KMS-11 (cell line): Measurements from ENCODE around the gene HMGXB4.
A peak's percentile ranks its signal among the peaks of the same experiment; 100 is the strongest.

Experiments used
- H2AFZ ChIP-seq: fragments of 200-600 bp; sonication (generic); 2 replicates; pipeline ENCODE4 v1.6.1; 2016; ENCODE audit warnings: antibody characterized with exemption, mixed run types, low read depth
- H3K27ac ChIP-seq: fragments of 200-600 bp; sonication (generic); 2 replicates; pipeline ENCODE4 v1.6.1; 2016; ENCODE audit warnings: mild to moderate bottlenecking, mixed run types
- H3K27me3 ChIP-seq: fragments of 200-600 bp; sonication (generic); 2 replicates; pipeline ENCODE4 v1.6.1; 2017; ENCODE audit warnings: mild to moderate bottlenecking, low read depth, mixed run types, moderate library complexity; ENCODE audit not compliant: insufficient read depth
- H3K36me3 ChIP-seq: fragments of 200-600 bp; sonication (generic); 2 replicates; pipeline ENCODE4 v1.6.1; 2017; ENCODE audit warnings: mild to moderate bottlenecking, mixed run types; ENCODE audit not compliant: insufficient read depth
- H3K4me1 ChIP-seq: fragments of 200-600 bp; sonication (generic); 2 replicates; pipeline ENCODE4 v1.6.1; 2016; ENCODE audit warnings: mild to moderate bottlenecking, low read depth, mixed run types; ENCODE audit not compliant: poor library complexity, severe bottlenecking
- H3K4me2 ChIP-seq: fragments of 200-600 bp; sonication (generic); 2 replicates; pipeline ENCODE4 v1.7.0; 2016; ENCODE audit warnings: mild to moderate bottlenecking, mixed run types
- H3K4me3 ChIP-seq: fragments of 200-600 bp; sonication (generic); IDR thresholded peaks from 2 replicates; pipeline ENCODE4 v1.6.1; 2017; ENCODE audit warnings: low read depth, low read length, mixed read lengths; ENCODE audit not compliant: insufficient read depth
- H3K79me2 ChIP-seq: fragments of 200-600 bp; sonication (generic); 2 replicates; pipeline ENCODE4 v1.6.1; 2016; ENCODE audit warnings: low read depth, mixed run types; ENCODE audit not compliant: insufficient read depth
- H3K9ac ChIP-seq: fragments of 200-600 bp; sonication (generic); 2 replicates; pipeline ENCODE4 v1.6.1; 2016; ENCODE audit warnings: mild to moderate bottlenecking, mixed run types
- H4K20me1 ChIP-seq: fragments of 200-600 bp; sonication (generic); 2 replicates; pipeline ENCODE4 v1.6.1; 2016; ENCODE audit warnings: mild to moderate bottlenecking, mixed run types; ENCODE audit not compliant: insufficient read depth
- TF ChIP-seq, protein P1 (sequence below): fragments of 200-600 bp; sonication (generic); conservative IDR thresholded peaks from 2 replicates; pipeline ENCODE4 v1.6.1; 2017; ENCODE audit warnings: low read depth, mild to moderate bottlenecking, antibody characterized with exemption, low read length, moderate library complexity, mixed read lengths

Gene HMGXB4

GRCh38 chr22:35296051-35296450 is 38.8 kb downstream of the HMGXB4 start:
- TF ChIP-seq, protein P1, sequence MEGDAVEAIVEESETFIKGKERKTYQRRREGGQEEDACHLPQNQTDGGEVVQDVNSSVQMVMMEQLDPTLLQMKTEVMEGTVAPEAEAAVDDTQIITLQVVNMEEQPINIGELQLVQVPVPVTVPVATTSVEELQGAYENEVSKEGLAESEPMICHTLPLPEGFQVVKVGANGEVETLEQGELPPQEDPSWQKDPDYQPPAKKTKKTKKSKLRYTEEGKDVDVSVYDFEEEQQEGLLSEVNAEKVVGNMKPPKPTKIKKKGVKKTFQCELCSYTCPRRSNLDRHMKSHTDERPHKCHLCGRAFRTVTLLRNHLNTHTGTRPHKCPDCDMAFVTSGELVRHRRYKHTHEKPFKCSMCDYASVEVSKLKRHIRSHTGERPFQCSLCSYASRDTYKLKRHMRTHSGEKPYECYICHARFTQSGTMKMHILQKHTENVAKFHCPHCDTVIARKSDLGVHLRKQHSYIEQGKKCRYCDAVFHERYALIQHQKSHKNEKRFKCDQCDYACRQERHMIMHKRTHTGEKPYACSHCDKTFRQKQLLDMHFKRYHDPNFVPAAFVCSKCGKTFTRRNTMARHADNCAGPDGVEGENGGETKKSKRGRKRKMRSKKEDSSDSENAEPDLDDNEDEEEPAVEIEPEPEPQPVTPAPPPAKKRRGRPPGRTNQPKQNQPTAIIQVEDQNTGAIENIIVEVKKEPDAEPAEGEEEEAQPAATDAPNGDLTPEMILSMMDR: no peak
- Histone ChIP-seq H3K9ac (no peak overlapping the region), H3K27ac (no peak overlapping the region), H3K4me2 (no peak overlapping the region), H3K4me1 (peaks cover 20% of the 10 kb centered on the region), H3K36me3 (no peaks in the 10 kb centered on the region), H3K27me3 (no peaks in the 10 kb centered on the region), H4K20me1 (no peaks in the 10 kb centered on the region), H3K79me2 (no peaks in the 10 kb centered on the region), H3K4me3 (no peak overlapping the region), H2AFZ (no peak overlapping the region)

DNA sequence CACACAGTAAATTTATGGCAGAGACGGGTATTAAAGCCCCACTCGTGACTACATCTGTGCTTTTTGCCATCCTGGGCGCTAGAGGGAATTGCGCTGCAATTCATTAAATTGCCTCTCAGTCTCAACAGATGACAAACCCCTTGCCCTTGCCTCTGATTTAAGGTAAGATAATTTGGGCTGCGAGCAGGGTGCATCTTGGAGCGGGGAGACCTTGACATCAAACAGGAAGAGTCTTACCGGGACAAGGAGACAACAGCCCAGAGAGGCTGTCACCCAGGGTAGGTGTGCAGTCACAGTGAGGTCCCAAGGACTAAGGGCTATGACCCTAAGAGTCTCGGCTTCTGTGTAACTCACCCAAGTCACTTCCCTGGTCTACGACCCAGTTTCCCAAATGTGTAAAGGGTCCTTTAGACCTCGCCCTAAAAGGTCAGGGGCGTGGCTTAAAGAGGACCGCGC is 42.0 kb downstream of the HMGXB4 start:
- Histone ChIP-seq H3K27ac (peak overlapping the region; percentile 40), H3K9ac (peak overlapping the region; percentile 56; the same call in 1 of the 2 replicates), H3K4me1 (peaks cover 23% of the 10 kb centered on the region), H3K4me3 (no peak overlapping the region), H3K79me2 (no peaks in the 10 kb centered on the region), H3K4me2 (peak overlapping the region; percentile 70), H4K20me1 (no peaks in the 10 kb centered on the region), H2AFZ (peak overlapping the region; percentile 73; the same call in 1 of the 2 replicates), H3K27me3 (no peaks in the 10 kb centered on the region), H3K36me3 (no peaks in the 10 kb centered on the region)
- TF ChIP-seq, protein P1: no peak

DNA sequence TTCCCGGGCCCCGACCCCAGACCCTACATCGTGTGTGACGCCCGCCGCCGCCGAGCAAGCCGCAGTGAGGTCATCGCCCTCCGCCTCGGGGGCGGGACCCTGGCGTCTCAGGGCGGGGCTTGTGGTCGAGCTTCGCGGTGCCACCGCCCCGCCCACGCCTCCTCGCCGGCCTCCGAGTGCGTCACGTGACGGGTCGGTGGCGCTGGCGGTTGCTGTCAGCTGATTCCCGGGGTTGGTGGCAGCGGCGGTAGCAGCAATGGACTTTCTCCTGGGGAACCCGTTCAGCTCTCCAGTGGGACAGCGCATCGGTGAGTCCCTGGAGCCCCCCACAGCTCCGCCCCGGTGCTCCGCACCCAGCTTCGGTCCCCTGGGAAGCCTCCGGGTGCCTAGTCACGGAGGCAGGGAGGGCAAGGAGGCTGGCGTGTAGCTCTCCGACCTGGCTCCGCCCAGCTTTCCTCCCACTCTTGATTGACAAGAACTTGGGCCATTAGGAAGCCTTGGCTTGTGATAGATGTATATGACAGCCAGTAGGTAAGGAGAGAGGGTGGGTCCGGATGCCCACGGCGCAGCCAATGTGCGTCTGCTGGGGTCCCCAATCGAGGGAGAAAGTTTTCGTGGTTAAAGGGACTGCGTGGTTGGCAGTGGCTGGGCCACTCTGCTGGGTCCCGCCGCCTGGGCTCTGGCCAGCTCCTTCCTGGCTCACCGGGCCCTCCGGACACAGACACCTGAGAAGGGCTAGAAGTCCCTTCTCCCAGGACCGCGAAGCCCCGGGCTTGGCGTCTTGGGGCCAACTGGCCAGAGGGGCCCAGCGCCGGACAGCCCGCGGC is 42.6 kb downstream of the HMGXB4 start, which contains the start of gene TOM1:
TOM1 (plus strand) TSS at position 222 of the 827 bp plus-strand sequence; CDS start at position 257, 35 bp downstream.
- TF ChIP-seq, protein P1: no peak

GRCh38 chr22:35301372-35301874 is 44.1 kb downstream of the HMGXB4 start:
- H3K4me1 ChIP-seq: peaks cover 42% of the 10 kb centered on the region
- H3K27ac ChIP-seq: no peak overlapping the region

More for the DNA sequence above, 42.6 kb downstream of the HMGXB4 start, which contains the start of gene TOM1:
- Histone ChIP-seq H3K9ac (peak within 1 kb of the TSS; percentile 56; the same call in 1 of the 2 replicates), H3K79me2 (no peaks in the 10 kb centered on the region), H4K20me1 (no peaks in the 10 kb centered on the region), H3K4me1 (peaks cover 26% of the 10 kb centered on the region), H3K27ac (peak within 1 kb of the TSS; percentile 40), H3K36me3 (no peaks in the 10 kb centered on the region), H3K4me2 (peak within 1 kb of the TSS; percentile 70), H2AFZ (peak within 1 kb of the TSS; percentile 73), H3K27me3 (no peaks in the 10 kb centered on the region), H3K4me3 (no peak within 1 kb of the TSS)

More at GRCh38 chr22:35301372-35301874, 44.1 kb downstream of the HMGXB4 start:
- Histone ChIP-seq H3K27me3 (no peaks in the 10 kb centered on the region), H4K20me1 (no peaks in the 10 kb centered on the region), H3K4me2 (no peak overlapping the region; the same call in 1 of the 2 replicates), H2AFZ (no peak overlapping the region), H3K4me3 (no peak overlapping the region), H3K9ac (no peak overlapping the region), H3K79me2 (no peaks in the 10 kb centered on the region), H3K36me3 (no peaks in the 10 kb centered on the region)
- TF ChIP-seq, protein P1: no peak
